SU-DHL-6 (cell line): ENCODE measurements around the gene ANKRD40CL.

Experiments
- EZH2phosphoT487 ChIP-seq: fragments of 200-600 bp; sonication (generic), shearing (Covaris generic); conservative IDR thresholded peaks from 2 replicates; pipeline ENCODE4 v1.6.1; 2018; ENCODE audit warnings: mild to moderate bottlenecking, antibody characterized with exemption, low read length, moderate library complexity, mixed read lengths
- TF ChIP-seq, protein P1 (sequence below): fragments of 200-600 bp; sonication (generic); IDR thresholded peaks from one replicate; pipeline ENCODE4 v1.5.1; 2017; ENCODE audit warnings: antibody characterized with exemption, mild to moderate bottlenecking, low read length, moderate library complexity; ENCODE audit not compliant: insufficient read depth, poor library complexity, severe bottlenecking

DNA sequence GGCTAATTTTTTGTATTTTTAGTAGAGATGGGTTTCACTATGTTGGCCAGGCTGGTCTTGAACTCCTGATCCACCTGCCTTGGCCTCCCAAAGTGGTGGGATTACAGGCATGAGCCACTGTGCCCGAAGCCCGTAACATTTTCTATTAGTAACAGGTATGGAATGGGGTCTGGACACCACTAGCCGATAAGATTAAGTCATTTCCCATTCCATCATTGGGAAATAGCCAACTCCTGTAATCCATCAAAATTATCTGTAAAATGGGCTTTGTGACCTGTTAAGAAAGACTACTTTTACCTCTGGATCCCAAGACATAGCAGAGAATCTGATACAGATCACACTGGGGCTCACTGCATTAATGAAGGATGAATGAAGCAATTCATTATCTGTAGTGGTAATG is 51.8 kb downstream of the ANKRD40CL start:
- TF ChIP-seq, protein P1, sequence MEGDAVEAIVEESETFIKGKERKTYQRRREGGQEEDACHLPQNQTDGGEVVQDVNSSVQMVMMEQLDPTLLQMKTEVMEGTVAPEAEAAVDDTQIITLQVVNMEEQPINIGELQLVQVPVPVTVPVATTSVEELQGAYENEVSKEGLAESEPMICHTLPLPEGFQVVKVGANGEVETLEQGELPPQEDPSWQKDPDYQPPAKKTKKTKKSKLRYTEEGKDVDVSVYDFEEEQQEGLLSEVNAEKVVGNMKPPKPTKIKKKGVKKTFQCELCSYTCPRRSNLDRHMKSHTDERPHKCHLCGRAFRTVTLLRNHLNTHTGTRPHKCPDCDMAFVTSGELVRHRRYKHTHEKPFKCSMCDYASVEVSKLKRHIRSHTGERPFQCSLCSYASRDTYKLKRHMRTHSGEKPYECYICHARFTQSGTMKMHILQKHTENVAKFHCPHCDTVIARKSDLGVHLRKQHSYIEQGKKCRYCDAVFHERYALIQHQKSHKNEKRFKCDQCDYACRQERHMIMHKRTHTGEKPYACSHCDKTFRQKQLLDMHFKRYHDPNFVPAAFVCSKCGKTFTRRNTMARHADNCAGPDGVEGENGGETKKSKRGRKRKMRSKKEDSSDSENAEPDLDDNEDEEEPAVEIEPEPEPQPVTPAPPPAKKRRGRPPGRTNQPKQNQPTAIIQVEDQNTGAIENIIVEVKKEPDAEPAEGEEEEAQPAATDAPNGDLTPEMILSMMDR = no peak
- TF ChIP-seq EZH2phosphoT487 = no peak
